GM15510 (cell line): ENCODE measurements around the gene NR6A1.

Source experiments
- POLR2A ChIP-seq: IDR thresholded peaks from 3 replicates; pipeline ENCODE4 v1.6.1; 2011; ENCODE audit warnings: borderline replicate concordance; ENCODE audit not compliant: insufficient read length; ENCODE audit errors: extremely low read depth

NR6A1 gene

GRCh38 chr9:124761196-124761595 is 9.9 kb downstream of the NR6A1 start:
- TF ChIP-seq POLR2A, result no peak

GRCh38 chr9:124760719-124761118 is 10.4 kb downstream of the NR6A1 start:
- TF ChIP-seq POLR2A, result no peak

GRCh38 chr9:124759327-124759726 is 11.8 kb downstream of the NR6A1 start:
- TF ChIP-seq POLR2A, result no peak

- no peak for TF ChIP-seq POLR2A
Measured at GRCh38 chr9:124758691-124759090, 12.4 kb downstream of the NR6A1 start.

GRCh38 chr9:124758061-124758460 is 13.1 kb downstream of the NR6A1 start:
- no peak for TF ChIP-seq POLR2A

- TF ChIP-seq POLR2A, result no peak
Measured at GRCh38 chr9:124757616-124758015, 13.5 kb downstream of the NR6A1 start.

- no peak for TF ChIP-seq POLR2A
Measured at GRCh38 chr9:124756011-124756410, 15.1 kb downstream of the NR6A1 start.

- no peak for TF ChIP-seq POLR2A
Measured at GRCh38 chr9:124755061-124755460, 16.1 kb downstream of the NR6A1 start.

GRCh38 chr9:124754289-124754688 is 16.8 kb downstream of the NR6A1 start:
- TF ChIP-seq POLR2A, result no peak

- no peak for TF ChIP-seq POLR2A
Measured at GRCh38 chr9:124752967-124753366, 18.1 kb downstream of the NR6A1 start.

GRCh38 chr9:124749781-124750180 is 21.3 kb downstream of the NR6A1 start:
- no peak for TF ChIP-seq POLR2A

GRCh38 chr9:124749284-124749683 is 21.8 kb downstream of the NR6A1 start:
- TF ChIP-seq POLR2A, result no peak

GRCh38 chr9:124747065-124747464 is 24.0 kb downstream of the NR6A1 start:
- no peak for TF ChIP-seq POLR2A

- no peak for TF ChIP-seq POLR2A
Measured at GRCh38 chr9:124743686-124744348, 27.3 kb downstream of the NR6A1 start.

GRCh38 chr9:124742940-124743339 is 28.2 kb downstream of the NR6A1 start:
- no peak for TF ChIP-seq POLR2A

GRCh38 chr9:124741662-124742061 is 29.4 kb downstream of the NR6A1 start:
- TF ChIP-seq POLR2A, result no peak

GRCh38 chr9:124741149-124741548 is 30.0 kb downstream of the NR6A1 start:
- no peak for TF ChIP-seq POLR2A

GRCh38 chr9:124739360-124739759 is 31.8 kb downstream of the NR6A1 start:
- TF ChIP-seq POLR2A, result no peak

- no peak for TF ChIP-seq POLR2A
Measured at GRCh38 chr9:124735121-124735520, 36.0 kb downstream of the NR6A1 start.
